A204.1 (cell line): ENCODE measurements around the gene IL24.

ENCODE experiments used
- FAIRE-seq: peaks from 2 replicates; lab custom pipeline; 2012; peaks lifted over from hg19 to GRCh38; lab: Jason Lieb, UNC

The IL24 gene

DNA sequence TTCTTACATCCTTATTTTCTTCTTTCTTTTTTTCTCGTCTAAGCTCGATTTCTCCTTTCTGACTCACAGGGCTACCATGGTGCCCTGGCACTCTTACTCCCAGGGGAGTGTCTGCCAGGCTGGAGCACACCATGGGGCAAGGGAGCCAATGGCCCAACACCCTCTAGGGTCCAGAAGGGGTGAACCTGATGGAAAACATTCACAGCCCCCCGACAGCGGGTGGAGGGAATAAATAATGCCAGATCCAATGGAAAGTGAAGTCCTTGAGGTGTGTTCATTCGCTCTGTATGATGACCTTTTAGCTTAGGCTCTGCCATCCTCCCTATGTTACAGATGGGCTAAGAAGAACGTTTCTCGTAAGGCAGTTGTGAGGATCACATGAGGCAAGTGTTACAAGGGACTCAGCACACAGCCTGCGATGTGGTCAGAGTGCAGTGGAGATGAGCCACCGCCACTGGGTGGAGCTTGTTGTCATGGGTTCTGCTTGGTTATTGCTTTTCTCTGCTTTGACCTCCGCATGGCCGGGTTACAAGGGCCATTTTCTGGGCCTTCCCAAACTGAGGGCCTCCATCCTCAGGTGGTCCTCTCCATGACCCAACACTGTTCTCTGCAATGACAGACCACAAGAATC lies 28.0 kb downstream of the IL24 start:
- no peak for FAIRE-seq

DNA sequence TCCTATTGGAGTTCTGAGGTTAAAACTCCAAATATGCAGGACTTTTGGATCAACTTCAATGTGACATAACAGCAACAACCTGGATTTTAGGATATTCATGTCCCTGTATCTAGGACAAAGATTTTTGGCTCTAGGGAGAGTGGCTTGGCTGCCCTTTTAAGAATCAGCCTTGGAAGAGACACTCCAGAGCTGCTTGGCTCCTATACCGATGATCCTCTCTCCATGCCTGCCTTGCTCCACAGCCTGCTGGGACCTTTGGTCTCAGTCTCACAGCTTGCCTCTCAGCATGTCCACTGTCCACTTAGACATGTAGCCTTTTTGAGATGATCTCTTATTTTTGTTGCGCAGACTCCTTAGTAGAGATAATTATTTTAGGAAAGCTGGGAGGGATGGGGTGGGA lies 29.0 kb downstream of the IL24 start:
- no peak for FAIRE-seq

DNA sequence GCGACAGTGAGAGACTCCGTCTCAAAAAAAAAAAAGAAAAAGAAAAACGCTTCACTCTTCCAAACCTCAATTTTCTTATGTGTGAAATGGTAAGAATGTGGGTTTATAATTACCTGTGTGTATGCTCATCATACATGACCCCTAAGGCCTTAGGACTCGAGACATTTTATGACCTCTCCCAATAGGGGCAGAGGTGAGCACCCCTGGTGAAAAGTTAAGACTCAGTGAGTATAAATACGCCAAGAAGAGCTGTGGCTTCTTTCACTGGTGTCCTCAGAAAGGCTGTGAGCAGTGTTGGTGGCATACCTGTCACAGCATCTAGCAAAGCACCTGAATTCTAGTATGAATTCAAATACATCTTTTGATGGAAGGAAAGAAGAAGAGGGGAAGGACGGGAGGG lies 32.3 kb downstream of the IL24 start:
- FAIRE-seq = no peak

DNA sequence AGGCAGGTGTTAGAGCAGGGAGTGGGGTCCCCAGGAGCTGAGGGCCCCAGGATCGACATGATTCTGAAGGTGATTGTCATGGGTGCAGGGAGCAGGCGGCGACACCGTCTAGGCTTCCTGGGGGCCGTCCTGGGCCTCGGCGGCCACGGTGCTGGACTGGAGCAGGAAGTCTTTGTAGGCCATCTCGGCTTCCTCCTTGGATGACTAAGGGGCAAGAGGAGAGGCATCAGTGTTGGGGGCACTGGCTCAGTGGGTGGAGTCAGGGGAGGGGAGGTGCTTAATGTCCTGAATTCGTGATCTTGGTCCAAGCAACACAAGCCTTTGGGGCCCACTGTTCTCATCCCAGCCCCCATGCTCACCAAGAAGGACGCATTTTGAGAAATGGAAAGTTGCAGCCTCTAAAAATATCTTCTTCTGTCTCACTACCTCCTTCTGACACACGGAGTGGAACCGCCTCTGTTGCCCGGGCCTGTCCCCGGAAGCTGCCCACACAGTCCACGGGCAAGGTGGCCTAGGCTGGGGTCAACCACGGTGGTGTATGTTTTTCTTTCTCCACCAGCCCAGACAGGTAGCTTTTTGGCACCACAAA lies 33.1 kb downstream of the IL24 start:
- FAIRE-seq = no peak

DNA sequence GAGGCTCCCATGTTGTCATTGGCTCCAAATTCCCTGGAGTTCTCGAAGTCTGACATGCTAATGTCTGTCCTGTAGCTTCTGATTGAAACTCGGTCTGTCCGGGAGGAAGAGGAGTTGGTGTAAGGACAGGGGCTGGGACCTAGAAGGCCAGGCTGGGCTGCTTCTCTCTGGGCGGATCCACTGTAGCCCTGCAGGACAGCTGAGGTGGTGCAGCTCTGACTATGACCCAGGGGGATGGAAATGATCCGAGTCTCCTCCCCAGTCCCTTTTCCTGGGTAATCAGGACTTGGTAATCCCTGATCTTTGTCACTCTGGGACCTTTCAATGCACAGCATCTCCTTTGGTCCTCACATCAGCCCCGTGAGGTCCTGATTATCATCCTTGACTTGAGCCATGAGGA lies 34.5 kb downstream of the IL24 start:
- no peak for FAIRE-seq

DNA sequence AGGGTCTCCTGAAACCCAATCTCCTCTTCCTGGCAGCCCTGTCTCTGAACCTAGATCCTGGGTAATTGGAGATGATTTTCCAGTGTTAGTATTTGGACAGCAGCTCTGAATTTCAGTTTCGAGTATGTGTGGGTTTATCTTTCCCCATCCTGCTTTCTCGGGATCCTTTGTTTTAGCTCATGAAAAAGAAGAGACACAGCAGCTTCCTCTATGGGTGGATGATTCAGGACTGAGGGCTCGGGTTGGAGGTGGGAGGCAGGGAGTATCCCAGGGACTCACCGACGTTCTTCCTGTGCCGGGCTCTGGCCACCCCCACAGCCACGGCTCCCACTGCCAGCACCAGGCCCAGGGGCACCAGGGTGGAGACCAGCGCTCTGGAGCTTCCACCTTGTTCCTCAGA lies 34.9 kb downstream of the IL24 start:
- no peak for FAIRE-seq

DNA sequence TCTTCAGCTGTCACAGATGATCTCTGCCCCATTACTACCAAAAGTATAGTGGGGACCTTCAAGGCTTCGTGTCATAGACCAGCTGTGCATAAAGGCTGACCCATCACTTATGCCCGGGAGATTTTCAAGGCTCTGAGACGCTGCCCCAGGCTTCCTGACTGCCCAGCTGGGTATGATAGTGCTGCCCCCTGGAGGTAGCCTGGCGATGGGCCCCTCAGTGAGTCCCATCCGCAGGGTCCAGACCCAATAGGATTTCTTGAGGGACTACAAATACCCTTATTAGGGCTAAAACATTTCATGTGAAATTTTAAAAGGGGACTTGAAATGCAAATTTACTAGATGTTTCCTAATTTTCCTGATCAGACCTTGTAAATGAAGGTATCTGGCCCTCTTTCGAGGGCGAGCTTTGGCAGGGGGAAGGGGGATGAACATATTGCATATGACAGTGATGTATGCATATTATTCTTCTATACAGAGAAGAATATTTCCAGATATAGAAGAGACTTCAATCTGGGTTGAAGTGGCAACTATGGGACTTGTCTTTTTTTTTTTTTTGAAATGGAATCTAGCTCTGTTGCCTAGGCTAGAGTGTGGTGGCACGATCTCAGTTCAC lies 36.2 kb downstream of the IL24 start:
- FAIRE-seq = no peak

DNA sequence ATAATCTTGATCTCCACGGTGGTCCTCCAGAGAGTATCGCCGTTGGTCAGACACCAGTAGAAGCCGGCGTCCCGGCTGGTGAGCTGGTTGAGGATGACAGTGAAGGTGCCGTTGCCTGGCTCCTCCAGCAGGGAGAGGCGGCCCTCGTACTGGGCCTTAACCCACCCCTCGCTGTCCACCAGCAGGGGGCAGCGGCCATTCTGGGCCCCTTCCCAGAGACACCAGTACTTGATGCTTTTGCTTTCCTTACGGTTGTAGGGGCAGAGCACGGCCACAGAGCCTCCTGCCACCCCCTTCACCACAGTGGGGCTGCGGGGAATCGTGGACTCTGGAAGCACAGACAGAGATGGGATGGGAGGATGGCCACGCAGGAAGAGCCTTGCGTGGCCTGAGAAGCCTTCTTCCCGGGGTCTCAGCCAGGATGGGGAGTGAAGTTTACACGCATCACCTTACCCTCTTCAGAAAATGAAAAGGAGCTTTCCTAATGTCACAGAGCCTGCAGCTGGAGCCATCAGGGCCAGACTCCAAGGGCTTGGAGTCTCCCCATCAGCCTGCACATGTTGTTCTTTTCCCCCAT lies 38.3 kb downstream of the IL24 start:
- no peak for FAIRE-seq

DNA sequence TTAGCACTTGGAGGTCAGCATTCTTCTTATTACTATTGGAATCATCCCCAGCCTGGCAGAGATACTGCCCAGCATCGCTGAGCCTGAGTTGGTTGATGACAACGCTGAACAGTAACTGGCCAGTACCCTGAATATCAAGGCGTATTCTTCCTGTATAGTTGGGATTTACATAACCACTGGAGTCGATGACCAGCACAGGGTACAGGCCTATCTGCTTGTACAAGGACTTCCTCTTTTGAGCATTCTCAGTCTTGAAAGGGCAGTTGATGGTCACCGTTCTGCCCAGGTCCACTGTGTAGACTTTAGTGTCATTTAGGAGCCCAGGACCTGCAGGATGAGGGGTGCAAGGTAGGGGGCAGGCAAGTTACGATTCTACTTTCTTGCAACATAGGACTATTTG lies 40.2 kb downstream of the IL24 start:
- no peak for FAIRE-seq

DNA sequence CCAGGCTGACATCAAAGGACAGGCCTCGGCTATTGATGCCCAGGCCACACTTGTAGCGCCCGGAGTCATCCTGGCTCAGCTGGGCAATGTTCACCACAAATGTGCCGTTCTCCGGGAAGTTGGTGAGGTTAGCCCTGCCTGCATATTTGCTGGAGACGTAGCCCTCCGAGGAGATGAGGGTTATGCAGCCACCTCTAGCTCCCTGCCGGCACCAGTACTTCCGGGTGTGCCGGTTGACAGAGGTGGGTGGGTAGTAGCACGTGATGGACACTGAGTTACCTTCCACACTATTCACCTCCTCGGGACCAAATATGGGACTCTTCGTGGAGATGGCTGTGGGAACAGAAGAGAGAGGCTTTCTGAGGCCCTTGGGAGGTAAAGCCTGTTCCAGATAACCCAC lies 41.9 kb downstream of the IL24 start:
- FAIRE-seq = no peak

DNA sequence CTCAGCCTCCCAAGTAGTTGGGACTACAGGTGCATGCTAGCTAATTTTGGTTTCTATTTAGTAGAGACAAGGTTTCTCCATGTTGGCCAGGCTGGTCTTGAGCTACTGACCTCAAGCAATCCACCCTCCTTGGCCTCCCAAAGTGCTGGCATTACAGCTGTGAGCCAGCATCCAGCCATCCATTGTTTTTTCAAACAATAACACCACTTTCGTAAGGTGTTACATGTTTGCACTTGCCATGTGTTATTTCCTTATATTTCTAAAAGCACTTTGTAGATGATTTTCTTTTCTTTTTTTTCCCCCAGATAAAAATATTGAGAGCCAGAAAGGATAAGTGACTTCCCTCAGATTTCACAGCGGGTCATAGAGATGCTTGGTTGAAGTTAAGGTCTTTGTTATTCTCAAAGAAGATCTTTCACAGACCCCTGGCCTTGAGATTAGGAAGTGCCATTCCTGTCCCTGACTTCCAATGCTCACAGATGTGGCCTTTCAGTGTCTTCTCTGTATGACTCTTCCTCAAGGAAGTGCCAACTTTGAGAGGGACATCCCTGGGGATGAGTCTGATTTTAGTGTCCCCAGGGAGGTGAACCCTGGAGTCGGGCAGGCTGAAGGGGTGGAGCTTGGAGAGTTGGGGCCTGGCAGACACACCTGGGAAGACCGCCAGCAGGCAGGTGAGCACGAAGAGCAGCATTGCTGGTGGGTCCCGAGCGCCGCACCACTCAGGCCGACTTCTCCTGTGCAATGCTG lies 42.8 kb downstream of the IL24 start:
- no peak for FAIRE-seq

DNA sequence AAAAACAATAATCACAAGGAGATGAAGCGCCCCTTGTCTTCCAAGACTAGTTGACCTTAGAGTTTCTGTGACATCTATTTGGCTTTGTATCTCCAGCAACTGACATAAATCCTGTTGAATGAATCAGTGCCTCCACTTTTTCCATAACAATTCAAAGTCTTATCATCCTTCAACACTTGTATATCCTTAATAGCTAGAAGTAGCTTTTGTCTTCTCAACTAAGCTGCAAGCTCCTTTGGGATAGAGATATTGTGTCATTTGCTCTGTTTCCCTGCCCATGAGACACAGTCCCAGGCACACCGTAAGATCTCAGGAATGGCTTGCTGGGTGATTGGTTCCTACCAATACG lies 43.3 kb downstream of the IL24 start:
- no peak for FAIRE-seq

DNA sequence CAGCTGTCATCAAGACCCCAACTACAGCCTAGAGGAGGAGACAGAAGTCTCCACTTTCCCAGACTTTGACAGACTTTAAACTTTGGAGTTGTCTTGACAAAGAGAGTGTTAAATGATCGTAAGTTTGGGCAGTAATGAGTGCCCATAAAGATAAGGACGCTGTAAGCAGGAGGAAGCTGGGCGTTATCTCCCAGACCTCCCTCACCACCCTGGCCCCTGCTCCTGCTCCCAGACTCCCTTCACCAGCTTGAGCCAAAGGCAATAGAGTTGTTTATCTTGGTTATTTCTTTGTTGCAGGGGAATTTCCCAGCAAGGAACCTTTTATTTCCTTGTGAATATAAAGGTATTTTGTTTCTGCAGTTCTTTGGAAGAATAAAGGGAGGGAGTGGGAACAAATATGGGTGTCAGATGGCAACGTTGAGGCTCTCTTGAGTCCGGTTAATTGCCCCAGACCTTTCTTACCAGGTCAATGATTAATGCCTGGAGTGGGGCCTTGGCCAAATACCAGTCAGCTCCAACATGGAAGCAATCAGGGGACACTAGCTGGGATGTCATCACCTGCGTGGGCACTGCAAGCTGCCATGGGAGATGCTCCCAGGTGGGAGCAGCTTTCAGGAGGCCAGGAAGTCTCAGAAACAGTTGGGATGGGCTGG lies 44.6 kb downstream of the IL24 start:
- FAIRE-seq = no peak

DNA sequence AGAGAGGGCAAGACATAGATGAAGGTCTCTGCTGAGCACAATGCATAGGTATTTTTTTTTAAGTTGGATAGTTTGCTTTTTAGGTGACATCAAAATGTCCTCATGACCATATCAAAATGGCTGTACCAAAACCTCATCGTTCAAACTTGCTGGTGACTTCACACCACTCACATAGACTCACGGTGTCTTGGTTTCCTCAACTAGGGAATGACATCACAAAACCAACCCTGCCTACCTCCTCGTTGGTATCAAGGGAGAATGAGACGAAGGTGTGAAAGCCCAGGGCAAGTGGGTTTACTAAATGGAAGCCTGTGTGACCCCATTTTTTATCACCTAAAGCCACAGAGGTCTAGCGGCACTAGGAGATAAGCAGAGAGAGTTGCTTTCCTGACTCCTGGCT lies 47.5 kb downstream of the IL24 start:
- FAIRE-seq = no peak

DNA sequence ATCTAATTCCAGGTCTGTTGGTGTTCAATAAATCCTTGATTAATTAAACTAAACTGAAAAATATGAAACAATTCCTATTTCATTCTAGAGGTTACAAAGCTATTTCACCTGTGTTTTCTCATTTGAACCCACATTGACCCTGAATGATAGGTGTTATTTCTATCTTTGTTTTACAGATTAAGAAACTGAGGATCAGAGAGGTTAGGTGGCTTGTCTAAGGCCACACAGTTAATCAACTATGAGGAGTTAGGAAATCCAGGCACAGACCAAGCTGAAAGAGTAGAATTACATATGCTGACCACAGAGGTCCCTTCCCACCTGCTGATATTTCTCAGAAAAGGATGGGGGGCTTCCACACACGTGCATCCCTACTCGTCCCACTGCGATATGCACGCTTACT lies 48.5 kb downstream of the IL24 start:
- no peak for FAIRE-seq

DNA sequence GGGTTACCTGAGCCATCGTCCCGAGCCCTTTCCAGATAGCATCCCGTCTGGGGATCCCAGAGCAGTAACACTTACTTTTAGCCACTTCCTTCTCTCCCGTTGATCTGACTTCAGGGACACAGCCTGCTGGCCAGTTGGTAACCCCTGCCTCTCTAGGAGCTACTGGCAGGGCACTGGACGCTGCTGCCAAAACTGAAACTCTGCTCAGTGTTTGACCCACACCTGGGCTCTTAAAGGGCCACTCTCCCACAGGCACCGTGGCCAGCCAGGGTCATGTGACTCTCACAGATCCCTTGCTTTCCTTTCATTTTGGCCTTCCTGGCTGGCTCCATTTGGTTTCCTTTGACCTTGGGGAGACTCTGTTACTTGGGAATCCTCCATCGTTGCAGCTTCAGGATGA lies 49.0 kb downstream of the IL24 start, which contains the start of gene PIGR:
PIGR (minus strand) TSS at position 206 of the 400 bp plus-strand sequence. CDS start 5,935 bp downstream, outside the sequence.
- FAIRE-seq = no peak

DNA sequence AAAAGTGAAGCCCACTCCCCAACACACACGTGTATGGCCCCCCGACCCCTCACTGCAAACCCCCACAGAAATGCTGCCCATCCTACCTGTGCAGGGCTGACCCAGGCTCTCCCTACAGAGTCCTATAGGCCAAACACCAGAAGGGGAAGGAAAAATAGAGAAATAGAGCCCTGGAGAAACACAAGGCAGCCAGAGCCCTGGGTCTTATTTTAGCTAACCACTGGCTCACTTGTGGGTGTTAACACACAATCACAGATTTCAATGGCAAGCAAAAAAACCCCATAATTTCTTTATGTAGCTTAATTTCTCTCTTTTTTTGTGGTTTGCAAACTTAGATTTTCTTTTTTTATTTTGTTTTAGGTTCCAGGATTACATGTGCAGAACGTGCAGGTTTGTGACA lies 50.0 kb downstream of the IL24 start:
- FAIRE-seq = no peak

DNA sequence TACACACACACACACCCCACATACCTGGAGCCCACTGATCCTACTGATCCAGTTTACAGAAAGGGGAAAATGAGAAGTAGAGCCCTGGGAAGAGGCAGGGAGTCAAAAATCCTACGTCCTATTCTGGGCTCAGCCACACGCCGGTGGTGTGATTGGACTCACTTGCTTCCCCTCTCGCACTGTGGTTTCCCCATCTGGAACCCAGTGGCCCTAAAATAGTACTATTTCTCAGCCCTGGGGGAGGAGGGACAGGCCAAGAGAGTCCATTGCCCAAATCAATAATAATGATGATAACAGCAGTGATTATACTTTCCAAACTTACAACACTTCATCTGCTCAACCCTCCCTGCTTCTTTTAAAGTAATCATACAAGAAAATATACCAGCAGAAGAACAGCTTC lies 52.0 kb downstream of the IL24 start:
- no peak for FAIRE-seq

DNA sequence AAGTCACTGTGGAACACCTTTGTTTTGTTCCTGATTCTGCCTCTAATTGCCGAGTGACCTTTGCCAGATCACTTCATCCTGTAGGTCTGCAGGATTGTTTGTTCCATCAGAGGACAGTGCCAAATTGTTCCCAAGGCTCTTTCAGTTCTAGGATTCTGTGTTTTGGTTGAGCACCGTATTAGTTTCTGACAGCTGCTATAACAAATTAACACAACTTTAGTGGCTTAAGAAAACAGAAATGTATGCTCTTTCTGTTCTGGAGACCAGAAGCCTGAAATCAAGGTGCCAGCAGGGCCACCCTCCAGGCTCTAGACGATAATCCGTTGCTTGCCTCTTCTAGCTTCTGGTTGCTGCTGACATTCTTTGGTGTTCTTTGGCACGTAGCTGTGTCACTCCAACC lies 52.4 kb downstream of the IL24 start:
- no peak for FAIRE-seq

DNA sequence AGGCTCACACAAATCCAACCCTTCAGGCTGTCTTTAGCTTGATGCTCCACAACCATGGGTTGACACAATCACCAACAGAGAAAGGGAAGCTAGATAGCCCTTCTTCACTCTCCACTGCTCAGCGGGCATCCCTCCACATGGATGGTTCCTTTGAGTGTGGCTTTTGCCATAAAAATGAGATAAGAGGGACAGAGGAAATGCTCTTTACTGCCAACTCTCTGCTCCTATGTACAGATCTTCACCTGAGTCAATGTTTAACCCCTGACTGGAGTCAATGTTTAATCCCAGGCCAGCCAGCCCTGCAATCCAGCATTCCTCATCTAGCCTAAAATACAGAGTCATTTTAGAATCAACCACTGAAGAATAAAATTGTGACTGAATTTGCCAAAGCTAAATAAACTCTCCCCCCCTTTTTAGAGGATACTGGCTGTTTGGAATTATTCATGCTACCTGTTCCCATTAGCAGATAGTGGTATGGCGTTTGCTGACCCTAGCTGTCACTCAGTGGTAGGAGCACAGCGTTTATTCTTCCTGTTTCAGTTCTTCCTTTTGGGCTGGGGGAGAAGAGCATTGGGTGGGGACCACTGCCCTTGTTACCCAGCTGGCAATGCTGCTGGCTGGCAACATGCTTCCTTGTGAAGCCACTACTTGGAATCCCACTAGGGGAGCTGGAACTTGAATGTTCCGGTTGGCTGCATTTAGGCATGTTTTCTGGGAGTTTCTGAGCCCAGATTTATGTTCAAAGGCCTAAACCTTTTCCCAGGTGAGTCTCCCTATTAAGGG lies 54.3 kb downstream of the IL24 start:
- no peak for FAIRE-seq

DNA sequence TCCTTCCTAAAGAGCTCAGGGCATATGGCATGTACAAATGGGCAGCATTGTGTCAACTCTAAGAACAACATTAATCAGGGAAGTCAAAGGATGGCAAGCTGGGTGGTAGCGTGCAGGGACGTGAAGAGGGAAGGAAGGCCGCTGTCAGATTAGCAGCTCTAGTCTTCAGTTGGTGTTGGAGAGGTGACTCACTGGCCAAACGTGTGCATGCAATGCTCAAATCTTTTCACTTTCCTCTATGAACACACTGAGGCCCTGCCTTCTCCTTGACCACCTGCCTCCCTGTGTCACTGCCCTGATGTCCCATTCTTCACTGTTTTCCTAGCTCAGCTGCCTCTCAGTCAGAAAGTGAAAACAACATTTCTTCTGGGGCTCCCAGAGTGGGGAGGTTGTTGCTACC lies 54.9 kb downstream of the IL24 start:
- FAIRE-seq = no peak

DNA sequence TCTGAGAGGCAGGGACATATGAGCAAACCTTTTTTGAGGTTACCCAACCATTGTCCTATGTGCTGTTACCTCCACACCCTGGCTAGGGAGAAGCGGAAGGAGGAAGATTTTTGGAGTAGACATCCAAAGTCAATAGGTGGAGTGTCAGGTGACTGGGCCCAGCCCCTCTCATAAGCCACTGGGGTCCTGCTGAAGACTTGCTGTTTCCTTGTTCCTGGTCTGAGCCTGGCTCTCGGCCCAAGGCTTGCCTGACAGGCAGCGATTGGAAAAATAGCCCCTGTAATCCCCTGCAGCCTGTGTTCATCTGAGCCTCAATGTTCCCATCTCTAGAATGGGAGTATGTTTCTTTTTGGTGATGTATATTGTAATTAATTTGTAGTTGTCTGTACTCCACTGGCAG lies 55.9 kb downstream of the IL24 start:
- no peak for FAIRE-seq
